GM18951 (cell line): ENCODE measurements around the gene CDH9.
"Not testable (repeated sequence)": the region's sequence is repeated elsewhere in the genome, so short reads cannot be mapped to it uniquely, and the experiment has no call there.

Source experiments
- POLR2A ChIP-seq: IDR thresholded peaks from 4 replicates; pipeline ENCODE4 v1.6.1; 2011; ENCODE audit warnings: mild to moderate bottlenecking; ENCODE audit not compliant: insufficient read length, insufficient read depth; ENCODE audit errors: extremely low read depth
- in situ Hi-C: fragments of 300-500 bp; cut with MboI; formaldehyde crosslinking; loops from one replicate; pipeline ENCODE4 v1.12.0; 2022; ENCODE audit warnings: low sequenced_read_pairs, mixed read lengths, inconsistent platforms; ENCODE audit not compliant: unreplicated experiment

The CDH9 gene

DNA sequence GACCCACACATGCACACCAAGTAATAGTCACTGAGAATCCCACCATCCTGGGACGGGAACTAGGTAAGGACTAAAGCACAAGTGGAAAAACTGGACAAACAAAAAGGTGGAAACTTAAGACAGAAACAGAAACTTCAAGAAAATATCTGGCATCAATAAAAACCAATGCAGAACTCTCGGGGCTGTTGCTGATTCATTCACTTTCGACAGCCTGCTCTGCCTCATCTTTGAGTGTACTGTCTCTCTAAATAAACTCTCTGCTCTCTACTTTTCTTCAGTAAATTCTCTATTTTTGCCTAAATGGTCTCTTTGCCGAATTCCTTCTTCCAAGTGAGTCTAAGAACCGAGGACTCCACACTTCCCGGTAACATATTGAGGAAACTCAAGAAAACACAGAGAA, 116.9 kb downstream of the CDH9 start:
- TF ChIP-seq POLR2A, result no peak
- in situ Hi-C loops, result no loop called here

DNA sequence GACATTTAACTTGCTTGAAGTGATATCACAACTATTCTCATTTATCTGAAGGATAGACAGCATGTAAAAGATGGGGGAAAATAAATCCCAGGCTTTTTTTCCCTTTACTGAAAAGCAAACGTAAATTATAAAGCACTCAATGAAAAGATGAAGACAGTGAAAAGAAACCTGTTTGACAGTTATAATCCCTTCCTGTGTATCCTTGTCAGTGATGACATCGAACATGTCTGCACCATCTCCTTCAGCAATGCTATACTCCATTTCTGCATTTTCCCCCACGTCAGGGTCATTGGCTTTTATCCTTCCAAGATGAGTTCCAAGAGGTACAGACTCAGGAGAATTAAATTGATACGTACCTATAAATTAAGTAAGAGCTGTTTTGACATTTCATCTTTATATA, 134.9 kb downstream of the CDH9 start:
- in situ Hi-C loops, result no loop called here
- no peak for TF ChIP-seq POLR2A

DNA sequence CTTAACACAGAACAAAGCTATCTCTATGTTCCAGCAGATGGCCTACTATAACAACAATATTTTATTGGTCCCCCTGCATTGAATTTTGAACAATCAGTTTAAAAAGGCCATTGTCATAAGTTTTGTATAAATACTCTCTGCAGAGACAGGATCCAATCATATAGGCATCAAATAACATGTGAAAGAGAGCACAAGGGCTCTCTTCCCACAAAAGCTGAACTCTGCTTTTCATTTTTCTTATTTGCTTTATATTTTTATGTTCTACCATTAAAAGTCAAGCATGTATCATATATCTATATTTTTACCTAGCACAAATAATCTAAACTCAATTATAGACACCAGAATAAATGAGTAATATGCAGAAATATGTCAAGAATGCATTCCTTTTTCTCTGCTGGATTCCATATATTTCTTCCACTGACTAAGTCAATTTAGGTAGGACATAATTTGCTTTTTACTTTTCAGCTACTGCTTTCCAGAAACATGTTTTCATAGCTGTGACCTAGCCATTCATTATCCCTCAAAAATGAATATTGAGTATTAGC, 143.6 kb downstream of the CDH9 start:
- no peak for TF ChIP-seq POLR2A

DNA sequence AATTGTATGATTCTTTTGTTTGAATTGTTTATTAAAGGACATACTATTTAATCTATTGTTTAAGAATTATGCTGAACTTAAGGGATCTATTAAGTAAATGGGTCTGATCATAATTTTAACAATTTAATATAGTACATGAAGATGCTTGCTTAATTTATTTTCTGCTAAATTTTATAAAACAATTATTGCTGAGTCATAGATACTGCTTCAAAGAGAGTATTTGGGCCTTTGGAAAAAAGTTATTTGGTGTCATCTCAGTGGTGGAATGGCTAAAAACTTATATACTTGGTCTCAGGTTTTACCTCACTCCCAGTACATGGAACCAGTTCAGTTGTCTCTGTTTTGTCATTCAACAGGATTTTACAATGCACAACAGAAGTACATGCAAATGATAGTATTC, 145.3 kb downstream of the CDH9 start:
- in situ Hi-C loops, result no loop called here
- TF ChIP-seq POLR2A, result no peak

More for the DNA sequence above, 143.6 kb downstream of the CDH9 start:
- in situ Hi-C loops, result no loop called here

DNA sequence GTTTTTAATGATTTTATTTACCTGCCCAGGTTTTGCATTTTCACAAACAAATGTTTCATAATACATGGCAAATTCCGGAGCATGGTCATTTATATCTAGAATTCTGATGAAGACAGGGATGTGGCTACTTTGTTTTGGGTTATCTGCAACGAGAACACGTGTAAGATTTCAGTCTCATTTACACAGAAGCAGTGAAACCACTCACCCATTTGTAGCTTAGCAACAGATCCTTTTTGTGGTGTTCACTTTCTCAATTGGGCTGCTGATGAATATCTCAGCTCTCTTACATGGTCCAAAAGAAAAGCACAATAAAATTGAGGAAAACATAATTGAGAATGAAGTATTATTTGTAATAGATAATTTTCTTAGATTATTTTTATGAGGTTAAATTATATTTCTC, 148.6 kb downstream of the CDH9 start:
- no peak for TF ChIP-seq POLR2A
- in situ Hi-C loops, result no loop called here

DNA sequence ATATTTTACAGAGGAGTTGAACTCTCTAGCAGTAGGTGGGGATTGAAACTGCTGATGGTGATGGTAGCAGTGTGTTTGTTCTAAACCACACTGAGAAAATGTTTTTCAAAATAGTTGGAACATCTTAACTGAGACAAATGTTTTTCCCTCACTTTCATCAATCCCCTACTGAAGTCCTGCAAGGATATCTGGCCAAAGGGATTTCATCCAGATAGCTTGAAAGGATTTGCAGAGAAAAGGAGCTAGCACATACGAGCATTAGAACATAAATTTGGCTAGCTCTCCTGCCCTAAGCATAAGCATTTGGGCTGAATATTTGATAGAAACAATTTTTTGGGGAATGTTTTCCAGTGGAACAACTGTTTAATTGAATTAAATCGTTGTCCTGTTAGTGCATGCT, 153.9 kb downstream of the CDH9 start:
- in situ Hi-C loops, result no loop called here
- no peak for TF ChIP-seq POLR2A

DNA sequence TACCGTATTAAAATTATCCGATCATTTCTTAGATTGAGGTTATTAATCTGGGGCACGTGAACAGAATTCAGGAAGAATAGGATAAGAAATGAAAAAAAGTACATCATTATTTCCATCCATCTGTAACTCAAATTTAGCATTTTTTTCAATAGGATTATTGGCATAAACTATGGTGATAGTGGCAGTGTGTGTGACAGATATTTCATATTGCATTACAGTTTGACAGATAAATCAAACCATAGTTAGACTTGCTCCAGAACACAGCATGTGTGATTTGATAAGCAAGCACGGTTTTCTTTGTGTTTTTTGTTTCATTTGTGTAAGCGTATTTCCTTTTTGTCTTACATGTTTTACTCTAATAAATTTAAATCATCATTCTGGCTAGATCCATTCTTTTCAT, 155.0 kb downstream of the CDH9 start:
- TF ChIP-seq POLR2A, result no peak
- in situ Hi-C loops, result no loop called here

DNA sequence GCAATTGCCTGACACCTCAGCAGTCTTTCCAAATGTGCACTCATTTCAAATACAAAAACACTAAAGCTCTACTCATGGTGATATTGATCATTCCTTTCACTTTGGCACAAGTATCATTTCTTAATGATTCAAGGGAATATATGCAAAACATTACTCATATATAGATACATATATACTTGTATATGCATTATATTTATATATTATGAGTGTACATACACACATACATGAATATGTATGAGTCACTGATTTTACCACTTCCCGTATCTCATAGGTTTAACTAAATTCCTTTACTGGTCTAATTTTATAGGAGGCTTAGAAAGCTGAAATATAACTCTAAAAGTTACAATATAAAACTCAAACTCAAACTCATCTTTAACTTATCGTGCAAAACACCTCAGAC, 156.5 kb downstream of the CDH9 start:
- TF ChIP-seq POLR2A, result no peak
- in situ Hi-C loops, result no loop called here

DNA sequence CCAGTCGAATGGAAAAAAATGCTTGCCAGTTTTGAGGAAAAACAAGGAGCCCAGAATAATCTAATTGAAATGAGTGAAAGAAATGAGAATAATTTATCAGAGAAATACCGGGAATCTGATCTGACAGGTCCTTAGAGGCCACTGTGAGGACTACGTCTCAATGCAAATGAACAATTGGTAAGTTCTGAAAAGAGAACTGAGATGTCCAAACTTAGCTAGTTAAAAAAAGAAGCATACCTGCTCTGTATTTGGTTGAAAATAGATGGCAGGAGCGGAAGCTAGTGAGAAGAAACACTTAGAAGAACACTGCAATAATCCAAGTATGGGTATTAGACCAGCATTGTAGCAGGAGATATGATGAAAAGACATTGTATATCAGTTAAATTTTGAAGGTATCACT, 161.2 kb downstream of the CDH9 start:
- in situ Hi-C loops, result no loop called here
- no peak for TF ChIP-seq POLR2A

DNA sequence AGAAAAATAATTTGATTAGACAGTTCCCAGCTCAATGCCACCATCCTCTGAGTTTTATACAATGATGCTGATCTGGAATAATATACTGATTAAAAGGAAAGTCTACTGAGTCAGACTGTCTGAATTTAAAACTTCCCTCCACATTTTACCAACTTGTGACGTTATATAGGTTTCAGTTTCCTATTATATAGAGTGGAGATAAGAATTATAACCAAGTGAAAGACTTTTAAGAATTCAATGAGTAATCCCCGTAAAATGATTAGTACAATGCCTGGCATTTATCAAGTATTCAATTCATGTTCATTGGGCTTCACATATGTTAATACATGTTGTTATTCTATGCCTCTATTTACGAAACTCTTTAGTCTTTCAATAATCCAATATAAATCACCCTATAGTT, 166.0 kb downstream of the CDH9 start:
- in situ Hi-C loops, result no loop called here
- TF ChIP-seq POLR2A, result no peak

DNA sequence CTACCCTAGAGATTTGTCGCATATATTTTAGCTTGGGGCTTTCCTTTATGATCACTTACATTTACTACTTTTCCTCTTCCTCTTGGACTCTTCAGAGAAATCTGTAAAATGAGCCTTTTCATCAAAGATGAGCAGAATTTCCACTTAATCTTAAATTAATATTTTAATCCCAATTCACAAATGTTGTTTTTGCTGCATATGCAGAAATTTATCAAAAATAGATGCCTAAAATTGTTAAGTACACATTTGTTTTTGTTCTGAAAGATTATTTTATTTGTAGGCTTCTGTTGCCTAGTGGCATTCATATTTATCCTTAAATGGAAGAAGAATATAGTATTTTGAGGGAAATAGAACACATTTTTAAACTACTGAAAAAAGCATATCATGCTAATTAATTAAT, 168.6 kb downstream of the CDH9 start:
- TF ChIP-seq POLR2A, result no peak
- in situ Hi-C loops, result no loop called here

DNA sequence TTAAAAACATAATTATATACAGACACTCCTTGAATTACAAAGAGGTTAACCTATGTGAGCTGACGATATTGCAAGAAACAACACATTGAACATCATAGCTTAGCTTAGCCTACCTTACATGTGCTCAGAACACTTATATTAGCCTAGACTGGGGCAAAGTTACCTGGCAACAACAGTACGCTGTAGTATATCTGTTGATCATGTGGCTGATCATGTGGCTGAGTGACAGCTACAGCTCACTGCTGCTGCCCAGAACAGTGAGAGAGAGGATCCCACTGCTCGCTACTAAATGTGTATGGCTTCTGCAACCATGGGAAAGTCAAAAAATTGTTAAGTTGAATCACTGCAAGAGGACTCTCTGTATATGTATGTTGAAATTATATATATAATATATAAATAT, 169.9 kb downstream of the CDH9 start:
- TF ChIP-seq POLR2A, result no peak
- in situ Hi-C loops, result no loop called here

DNA sequence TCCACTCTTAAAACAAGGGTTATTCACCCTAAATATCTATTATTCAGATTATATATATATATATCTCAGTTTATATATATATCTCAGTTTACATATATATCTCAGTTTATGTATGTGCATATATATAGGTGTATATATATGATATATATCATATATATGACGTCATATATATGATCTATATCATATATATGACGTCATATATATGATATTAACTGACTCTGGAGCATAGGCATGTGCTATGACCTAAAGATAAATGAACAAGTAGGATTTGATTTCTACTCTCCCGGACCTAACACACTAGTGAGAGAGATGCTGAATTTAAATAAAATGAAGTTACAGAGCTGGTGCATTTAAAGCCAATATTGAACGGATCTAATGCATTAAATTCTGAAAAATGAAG, 174.3 kb downstream of the CDH9 start:
- in situ Hi-C loops, result no loop called here
- no peak for TF ChIP-seq POLR2A

DNA sequence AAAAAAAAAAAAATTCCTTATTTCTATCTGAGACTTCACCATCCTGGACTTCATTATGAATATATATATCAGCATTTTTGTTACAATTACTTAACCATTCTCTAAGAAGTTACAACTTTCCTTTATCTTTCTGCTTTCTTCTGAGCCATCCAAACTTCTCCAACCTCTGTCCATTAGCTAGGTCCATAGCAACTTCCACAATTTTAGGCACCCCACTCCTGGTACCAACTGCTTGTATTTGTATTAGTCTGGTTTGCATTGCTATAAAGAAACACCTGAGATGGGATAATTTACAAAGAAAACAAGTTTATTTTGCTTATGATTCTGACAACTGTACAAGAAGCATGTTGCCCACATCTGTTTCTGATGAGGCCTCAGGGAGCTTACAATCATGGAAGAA, 182.1 kb downstream of the CDH9 start:
- TF ChIP-seq POLR2A, result no peak
- in situ Hi-C loops, result no loop called here

DNA sequence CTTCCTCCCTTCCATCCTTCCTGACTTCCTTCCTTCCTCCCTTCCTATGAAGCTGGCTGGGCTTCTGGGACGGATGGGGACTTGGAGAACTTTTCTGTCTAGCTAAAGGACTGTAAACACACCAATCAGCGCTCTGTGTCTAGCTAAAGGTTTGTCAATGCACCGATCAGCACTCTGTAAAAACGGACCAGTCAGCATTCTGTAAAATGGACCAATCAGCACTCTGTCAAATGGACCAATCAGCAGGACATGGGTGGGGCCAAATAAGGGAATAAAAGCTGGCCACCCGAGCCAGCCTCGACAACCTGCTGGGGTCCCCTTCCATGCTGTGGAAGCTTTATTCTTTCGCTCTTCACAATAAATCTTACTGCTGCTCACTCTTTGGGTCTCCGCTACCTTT, 185.9 kb downstream of the CDH9 start:
- in situ Hi-C loops, result not testable (repeated sequence)
